Nephron progenitor cell (in vitro differentiated cells): Measurements from ENCODE around the gene RCAN2.

Source experiments
- DNase-seq: peaks from one replicate; pipeline ENCODE4 v3.0.0; 2021
- H3K27ac Mint-ChIP-seq: 2 replicates; pipeline ENCODE4 v1.8.0; 2021; ENCODE audit warnings: mild to moderate bottlenecking, moderate library complexity, mixed read lengths
- H3K27me3 Mint-ChIP-seq: 2 replicates; pipeline ENCODE4 v1.8.0; 2021; ENCODE audit warnings: mild to moderate bottlenecking, low read depth, mixed read lengths; ENCODE audit not compliant: poor library complexity
- H3K36me3 Mint-ChIP-seq: 2 replicates; pipeline ENCODE4 v1.8.0; 2021; ENCODE audit warnings: low read depth, mixed read lengths
- H3K4me1 Mint-ChIP-seq: 2 replicates; pipeline ENCODE4 v1.8.0; 2021; ENCODE audit warnings: mixed read lengths
- H3K4me3 Mint-ChIP-seq: 2 replicates; pipeline ENCODE4 v1.8.0; 2021; ENCODE audit warnings: mild to moderate bottlenecking, moderate library complexity, mixed read lengths
- H3K9me3 Mint-ChIP-seq: 2 replicates; pipeline ENCODE4 v1.8.0; 2021; ENCODE audit warnings: mild to moderate bottlenecking, moderate library complexity, mixed read lengths
- TF ChIP-seq, protein P1 (sequence below): fragments of 200-600 bp; sonication (generic); IDR thresholded peaks from 2 replicates; pipeline ENCODE4 v1.5.0; 2021; ENCODE audit warnings: antibody characterized with exemption

The RCAN2 gene

GRCh38 chr6:46276576-46277142 is 214.6 kb downstream of the RCAN2 start:
- Mint-ChIP-seq H3K9me3 (no peaks in the 10 kb centered on the region), H3K4me1 (no peaks in the 10 kb centered on the region), H3K27ac (no peak overlapping the region), H3K27me3 (no peaks in the 10 kb centered on the region), H3K4me3 (no peak overlapping the region), H3K36me3 (no peaks in the 10 kb centered on the region)
- TF ChIP-seq, protein P1, sequence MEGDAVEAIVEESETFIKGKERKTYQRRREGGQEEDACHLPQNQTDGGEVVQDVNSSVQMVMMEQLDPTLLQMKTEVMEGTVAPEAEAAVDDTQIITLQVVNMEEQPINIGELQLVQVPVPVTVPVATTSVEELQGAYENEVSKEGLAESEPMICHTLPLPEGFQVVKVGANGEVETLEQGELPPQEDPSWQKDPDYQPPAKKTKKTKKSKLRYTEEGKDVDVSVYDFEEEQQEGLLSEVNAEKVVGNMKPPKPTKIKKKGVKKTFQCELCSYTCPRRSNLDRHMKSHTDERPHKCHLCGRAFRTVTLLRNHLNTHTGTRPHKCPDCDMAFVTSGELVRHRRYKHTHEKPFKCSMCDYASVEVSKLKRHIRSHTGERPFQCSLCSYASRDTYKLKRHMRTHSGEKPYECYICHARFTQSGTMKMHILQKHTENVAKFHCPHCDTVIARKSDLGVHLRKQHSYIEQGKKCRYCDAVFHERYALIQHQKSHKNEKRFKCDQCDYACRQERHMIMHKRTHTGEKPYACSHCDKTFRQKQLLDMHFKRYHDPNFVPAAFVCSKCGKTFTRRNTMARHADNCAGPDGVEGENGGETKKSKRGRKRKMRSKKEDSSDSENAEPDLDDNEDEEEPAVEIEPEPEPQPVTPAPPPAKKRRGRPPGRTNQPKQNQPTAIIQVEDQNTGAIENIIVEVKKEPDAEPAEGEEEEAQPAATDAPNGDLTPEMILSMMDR = no peak
- DNase-seq = no peak

GRCh38 chr6:46274502-46274901 is 216.7 kb downstream of the RCAN2 start:
- Mint-ChIP-seq H3K9me3 (no peaks in the 10 kb centered on the region), H3K27ac (no peak overlapping the region), H3K27me3 (no peaks in the 10 kb centered on the region), H3K36me3 (no peaks in the 10 kb centered on the region), H3K4me3 (no peak overlapping the region), H3K4me1 (no peaks in the 10 kb centered on the region)
- TF ChIP-seq, protein P1 = no peak
- no peak for DNase-seq

- TF ChIP-seq, protein P1 = no peak
- H3K36me3 Mint-ChIP-seq = no peaks in the 10 kb centered on the region
- H3K27me3 Mint-ChIP-seq = no peaks in the 10 kb centered on the region
- no peak overlapping the region for H3K4me3 Mint-ChIP-seq
- H3K4me1 Mint-ChIP-seq = no peaks in the 10 kb centered on the region
- H3K27ac Mint-ChIP-seq = no peak overlapping the region
- DNase-seq = no peak
- H3K9me3 Mint-ChIP-seq = no peaks in the 10 kb centered on the region
These were observed 217.3 kb downstream of the RCAN2 start for GRCh38 chr6:46273911-46274310.

DNA sequence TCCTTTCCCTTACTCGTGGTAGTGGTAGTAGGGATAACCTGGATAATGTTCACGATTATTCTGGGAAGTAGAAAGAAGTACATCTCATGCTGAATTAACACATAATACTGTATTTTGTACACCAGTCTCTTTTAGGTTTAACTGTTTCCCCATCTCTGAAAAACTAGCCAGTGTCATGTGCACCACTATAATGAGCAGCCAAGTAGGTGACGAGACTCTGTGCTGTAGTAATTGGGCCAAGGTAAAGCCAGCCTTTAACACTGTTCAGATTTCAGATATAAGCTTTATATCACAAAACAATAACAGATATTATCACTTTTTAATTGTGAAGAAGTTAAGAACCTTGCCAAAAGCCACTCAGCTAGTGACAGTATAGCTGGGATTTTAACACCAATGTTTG is 219.5 kb downstream of the RCAN2 start:
- Mint-ChIP-seq H3K4me3 (no peak overlapping the region), H3K27ac (no peak overlapping the region), H3K36me3 (no peaks in the 10 kb centered on the region), H3K27me3 (no peaks in the 10 kb centered on the region), H3K4me1 (no peaks in the 10 kb centered on the region), H3K9me3 (no peaks in the 10 kb centered on the region)
- TF ChIP-seq, protein P1 = no peak
- no peak for DNase-seq

GRCh38 chr6:46271107-46271506 is 220.1 kb downstream of the RCAN2 start:
- TF ChIP-seq, protein P1 = no peak
- no peaks in the 10 kb centered on the region for H3K4me1 Mint-ChIP-seq
- DNase-seq = no peak
- no peaks in the 10 kb centered on the region for H3K9me3 Mint-ChIP-seq
- no peak overlapping the region for H3K27ac Mint-ChIP-seq
- H3K36me3 Mint-ChIP-seq = no peaks in the 10 kb centered on the region
- H3K27me3 Mint-ChIP-seq = no peaks in the 10 kb centered on the region
- no peak overlapping the region for H3K4me3 Mint-ChIP-seq

- TF ChIP-seq, protein P1 = no peak
- Mint-ChIP-seq H3K36me3 (no peaks in the 10 kb centered on the region), H3K4me1 (no peaks in the 10 kb centered on the region)
These were observed 220.9 kb downstream of the RCAN2 start for GRCh38 chr6:46270336-46270735.

More at GRCh38 chr6:46270336-46270735, 220.9 kb downstream of the RCAN2 start:
- Mint-ChIP-seq H3K27ac (no peak overlapping the region), H3K9me3 (no peaks in the 10 kb centered on the region), H3K4me3 (no peak overlapping the region), H3K27me3 (no peaks in the 10 kb centered on the region)
- DNase-seq = no peak
